ENCODE results near the gene DCAF11. TPM values are rescaled to one million over a fixed set of nuclear protein-coding genes. Genes with fewer than 3 reads are reported as not detected.

Gene DCAF11
- total RNA-seq, 4 donors from 2014 or later, result 55.4 to 114 (median 79.3) TPM

DNA sequence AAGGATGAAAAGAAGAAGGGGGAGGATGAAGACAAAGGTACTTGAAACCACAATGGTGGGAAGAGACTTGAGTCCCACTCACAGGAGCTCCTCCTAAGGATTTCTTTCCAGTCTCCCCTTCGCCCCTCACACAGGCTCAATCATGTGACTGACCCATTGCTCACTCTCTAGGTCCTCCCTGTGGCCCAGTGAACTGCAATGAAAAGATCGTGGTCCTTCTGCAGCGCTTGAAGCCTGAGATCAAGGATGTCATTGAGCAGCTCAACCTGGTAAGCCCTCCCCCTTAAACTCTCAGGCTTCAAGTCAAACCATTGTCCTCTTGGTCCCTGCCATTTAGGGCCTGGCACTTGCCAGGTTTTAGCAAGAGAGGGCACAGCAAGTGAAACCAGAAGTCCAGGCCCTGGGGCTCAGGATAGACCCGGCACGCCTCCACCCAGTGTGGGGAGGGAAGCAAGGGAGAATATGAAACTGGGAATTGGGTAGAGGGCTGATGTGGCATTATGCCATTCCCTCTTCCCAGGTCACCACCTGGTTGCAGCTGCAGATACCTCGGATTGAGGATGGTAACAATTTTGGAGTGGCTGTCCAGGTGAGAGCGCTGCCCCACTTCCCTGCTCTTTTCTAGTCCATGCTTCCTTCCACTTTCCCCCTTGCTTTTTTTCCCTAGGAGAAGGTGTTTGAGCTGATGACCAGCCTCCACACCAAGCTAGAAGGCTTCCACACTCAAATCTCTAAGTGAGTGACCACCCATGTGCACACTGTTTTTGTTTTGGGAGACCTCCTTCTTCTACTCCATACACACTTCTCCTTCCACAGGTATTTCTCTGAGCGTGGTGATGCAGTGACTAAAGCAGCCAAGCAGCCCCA is 23.2 kb downstream of the DCAF11 start:
- Histone ChIP-seq H3K4me1 (peaks cover 38 to 68% (median 46%) of the 10 kb centered on the region in 3 donors), H3K27me3 (no peaks in the 10 kb centered on the region), H3K4me3 (peak overlapping the region in 1 of 4 donors; percentile 100), H3K27ac (peak overlapping the region in 2 of 4 donors; percentile 96 to 97), H3K9me3 (no peaks in the 10 kb centered on the region), H3K36me3 (peaks cover 17 to 27% (median 17%) of the 10 kb centered on the region in 3 donors)
- no peak for DNase-seq
- TF ChIP-seq POLR2A (IDR thresholded peaks at IDR 0.05), result no peak
- TF ChIP-seq, protein P1, sequence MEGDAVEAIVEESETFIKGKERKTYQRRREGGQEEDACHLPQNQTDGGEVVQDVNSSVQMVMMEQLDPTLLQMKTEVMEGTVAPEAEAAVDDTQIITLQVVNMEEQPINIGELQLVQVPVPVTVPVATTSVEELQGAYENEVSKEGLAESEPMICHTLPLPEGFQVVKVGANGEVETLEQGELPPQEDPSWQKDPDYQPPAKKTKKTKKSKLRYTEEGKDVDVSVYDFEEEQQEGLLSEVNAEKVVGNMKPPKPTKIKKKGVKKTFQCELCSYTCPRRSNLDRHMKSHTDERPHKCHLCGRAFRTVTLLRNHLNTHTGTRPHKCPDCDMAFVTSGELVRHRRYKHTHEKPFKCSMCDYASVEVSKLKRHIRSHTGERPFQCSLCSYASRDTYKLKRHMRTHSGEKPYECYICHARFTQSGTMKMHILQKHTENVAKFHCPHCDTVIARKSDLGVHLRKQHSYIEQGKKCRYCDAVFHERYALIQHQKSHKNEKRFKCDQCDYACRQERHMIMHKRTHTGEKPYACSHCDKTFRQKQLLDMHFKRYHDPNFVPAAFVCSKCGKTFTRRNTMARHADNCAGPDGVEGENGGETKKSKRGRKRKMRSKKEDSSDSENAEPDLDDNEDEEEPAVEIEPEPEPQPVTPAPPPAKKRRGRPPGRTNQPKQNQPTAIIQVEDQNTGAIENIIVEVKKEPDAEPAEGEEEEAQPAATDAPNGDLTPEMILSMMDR (IDR thresholded peaks at IDR 0.05), result no peak
- WGBS, 2 donors, result 87 to 88% methylated on average over 5 to 7 of the region's 8 CpGs
- intact Hi-C loops (cut with DNase I), result no loop called here

DNA sequence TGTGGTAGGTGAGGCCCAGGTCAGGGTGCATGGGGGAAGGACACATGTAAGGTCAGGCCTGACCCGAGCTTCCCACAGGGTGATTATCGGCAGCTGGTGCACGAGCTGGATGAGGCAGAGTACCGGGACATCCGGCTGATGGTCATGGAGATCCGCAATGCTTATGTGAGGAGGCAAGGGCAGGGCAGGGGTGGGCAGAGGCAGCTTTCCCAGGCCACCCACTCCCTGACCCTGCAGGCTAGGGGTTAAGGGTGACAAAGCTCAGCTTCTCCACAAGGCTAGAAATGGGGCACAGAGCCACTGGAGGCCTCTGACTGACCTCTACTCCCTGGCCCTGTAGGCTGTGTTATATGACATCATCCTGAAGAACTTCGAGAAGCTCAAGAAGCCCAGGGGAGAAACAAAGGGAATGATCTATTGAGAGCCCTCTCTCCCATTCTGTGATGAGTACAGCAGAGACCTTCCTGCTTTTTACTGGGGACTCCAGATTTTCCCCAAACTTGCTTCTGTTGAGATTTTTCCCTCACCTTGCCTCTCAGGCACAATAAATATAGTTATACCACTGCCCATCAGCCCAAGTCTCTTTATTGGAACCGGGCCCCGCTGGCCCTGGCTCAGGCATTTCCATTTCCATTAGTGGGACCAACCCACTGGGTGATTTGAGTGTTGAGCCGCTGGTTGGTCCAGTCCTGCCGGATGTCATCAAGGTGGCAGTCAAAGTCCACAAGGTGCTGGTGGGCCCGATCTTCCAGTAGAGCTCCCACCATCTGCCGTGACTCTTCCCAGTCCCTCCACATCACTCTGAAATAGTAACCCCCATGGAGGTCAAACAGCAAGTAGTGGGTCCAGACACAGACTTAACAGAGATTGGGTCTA is 24.1 kb downstream of the DCAF11 start:
- no peak for DNase-seq
- no peaks in the 10 kb centered on the region for H3K27me3 ChIP-seq
- H3K27ac ChIP-seq, result peak overlapping the region in 1 of 4 donors; percentile 37

DNA sequence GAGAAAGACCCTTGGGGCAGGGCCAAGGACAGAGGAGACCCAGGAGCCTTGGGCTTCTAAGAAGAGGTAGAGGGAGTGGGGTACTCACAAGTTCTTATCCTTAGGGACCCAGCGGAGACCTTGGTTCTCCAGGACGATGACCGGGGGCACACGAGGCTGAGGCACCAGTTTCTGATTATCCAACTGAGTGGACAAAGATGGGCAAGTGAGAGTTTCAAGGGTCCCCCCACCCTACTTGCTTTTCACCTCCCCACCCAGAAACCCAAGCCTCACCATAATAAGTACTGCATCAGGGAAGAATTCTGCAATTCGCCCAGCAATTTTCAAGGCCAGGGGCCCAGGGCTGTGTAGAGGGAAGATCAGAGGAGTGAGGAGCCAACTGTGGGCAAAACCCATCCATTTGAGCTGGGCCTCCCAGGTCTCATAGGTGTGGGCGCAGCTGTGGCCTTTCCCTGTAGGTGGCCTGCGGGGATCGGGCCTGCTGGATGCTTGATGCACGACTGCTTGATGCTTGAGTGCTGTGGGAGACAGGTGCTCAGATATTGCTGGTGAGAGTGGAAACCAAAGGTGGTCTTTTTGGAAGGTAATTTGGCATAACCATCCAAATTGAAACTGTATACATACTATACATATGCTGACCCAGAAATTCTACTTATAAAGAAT is 24.8 kb downstream of the DCAF11 start:
- peak overlapping the region in 1 of 4 donors; percentile 84 for H3K4me3 ChIP-seq
- H3K27ac ChIP-seq, result peak overlapping the region in 3 of 4 donors; percentile 37 to 96 (median 95)

More for the DNA sequence above, 24.1 kb downstream of the DCAF11 start:
- TF ChIP-seq POLR2A (IDR thresholded peaks at IDR 0.05), result no peak
- TF ChIP-seq, protein P1 (IDR thresholded peaks at IDR 0.05), result no peak
- intact Hi-C loops (cut with DNase I), result no loop called here
- WGBS, 2 donors, result 82 to 92% methylated on average over 8 to 11 of the region's 13 CpGs
- Histone ChIP-seq H3K4me3 (no peak overlapping the region), H3K36me3 (peaks cover 17 to 33% (median 17%) of the 10 kb centered on the region in 3 donors), H3K4me1 (peaks cover 38 to 68% (median 46%) of the 10 kb centered on the region in 3 donors), H3K9me3 (no peaks in the 10 kb centered on the region)

DNA sequence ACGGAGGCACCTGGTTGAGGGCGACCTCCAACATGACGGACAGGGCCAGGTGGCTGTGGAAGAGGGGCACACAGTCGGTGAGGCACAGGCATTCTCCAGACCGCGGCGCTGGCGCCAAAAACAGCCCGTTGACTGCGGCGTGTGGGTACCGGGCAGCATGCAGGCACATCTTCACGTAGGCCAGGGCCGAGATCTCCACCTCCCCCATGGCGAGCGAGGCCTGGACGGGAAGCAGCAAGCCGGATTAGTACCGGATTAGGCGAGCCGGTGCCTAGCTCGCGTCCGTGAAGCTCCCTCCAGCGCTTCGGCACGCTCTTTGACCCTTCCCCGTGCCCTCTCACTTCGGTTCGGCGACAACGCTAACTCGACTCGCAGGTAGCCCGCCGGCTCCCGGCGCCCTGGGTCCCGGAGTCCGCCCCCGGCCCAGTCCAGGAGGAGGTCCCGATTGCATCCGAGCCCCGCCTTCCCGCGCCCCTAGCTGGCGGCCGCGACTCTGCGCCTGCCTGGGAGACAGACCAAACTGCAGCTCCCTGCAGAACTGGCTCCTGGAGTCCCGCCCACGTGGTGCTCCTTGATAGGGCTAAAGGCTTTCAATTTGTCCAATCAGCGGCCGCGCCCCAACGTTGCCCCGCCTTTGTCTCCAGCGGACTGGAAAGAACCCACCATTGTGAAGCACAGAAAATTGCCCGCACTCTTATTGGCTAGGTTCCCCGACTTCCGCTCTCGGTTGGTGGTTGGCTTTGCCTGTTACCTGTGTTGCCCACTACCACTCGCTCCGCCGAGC is 26.7 kb downstream of the DCAF11 start, which contains the start of gene EMC9:
Gene EMC9, minus strand, starts transcription at position 495 of the 784 bp plus-strand sequence. Its CDS starts 287 bp downstream, at position 208.
- Histone ChIP-seq H3K4me1 (peaks cover 48 to 86% (median 56%) of the 10 kb centered on the region in 3 donors), H3K9me3 (no peaks in the 10 kb centered on the region), H3K36me3 (peaks cover 17 to 40% (median 17%) of the 10 kb centered on the region in 3 donors), H3K27ac (peak within 1 kb of the TSS; percentile 89 to 96 (median 96)), H3K4me3 (peak within 1 kb of the TSS; percentile 55 to 84 (median 80)), H3K27me3 (no peaks in the 10 kb centered on the region)
- TF ChIP-seq, protein P1 (IDR thresholded peaks at IDR 0.05), result peak; percentile 27 to 90 (median 80)
- peak in 3 of 4 donors; percentile 27 to 91 (median 67) for TF ChIP-seq POLR2A (IDR thresholded peaks at IDR 0.05)
- DNase-seq, result peak; percentile 98
- whole genome bisulfite sequencing, 2 donors, result 1% methylated on average over 13 to 19 of the region's 65 CpGs
- intact Hi-C loops (cut with DNase I), result no loop called here

More for the DNA sequence above, 24.8 kb downstream of the DCAF11 start:
- intact Hi-C loops (cut with DNase I), result no loop called here
- H3K4me1 ChIP-seq, result peaks cover 38 to 76% (median 46%) of the 10 kb centered on the region in 3 donors
- no peak for TF ChIP-seq POLR2A (IDR thresholded peaks at IDR 0.05)
- peaks cover 17 to 40% (median 17%) of the 10 kb centered on the region in 3 donors for H3K36me3 ChIP-seq
- H3K27me3 ChIP-seq, result no peaks in the 10 kb centered on the region
- WGBS, 2 donors, result 82 to 89% methylated on average over 7 to 9 of the region's 9 CpGs
- no peaks in the 10 kb centered on the region for H3K9me3 ChIP-seq
- DNase-seq, result no peak

All from esophagus squamous epithelium (tissue), 5 donors.